IMR-90 (cell line): ENCODE data around the gene ZNF630. TPM values are rescaled to one million over a fixed set of nuclear protein-coding genes. Genes with fewer than 3 reads are reported as not detected.

Source experiments
- ATAC-seq: fragments of 200-7000 bp; cut with Tn5 transposase; 2 replicates; pipeline ENCODE4 v1.9.1; 2020; ENCODE audit warnings: low read depth, mild to moderate bottlenecking, moderate library complexity
- BruUV-seq: library from RNA; stranded (reverse); fragments of 400-500 nt; replicated peaks from 2 replicates; lab custom pipeline; 2021; lab: Mats Ljungman, UMichigan
- CTCF ChIA-PET: fragments of 300-600 bp; formaldehyde crosslinking; extraction: SDS; loops from one replicate; lab custom pipeline; 2021; ENCODE audit warnings: antibody characterized with exemption; lab: Yijun Ruan, JAX
- POLR2A ChIA-PET: fragments of 300-600 bp; sonication (Branson Sonifier 250); formaldehyde crosslinking; loops from one replicate; lab custom pipeline; 2022; ENCODE audit warnings: antibody characterized with exemption; ENCODE audit not compliant: unreplicated experiment; lab: Charles Lee
- DNase-seq: peaks from one replicate; pipeline ENCODE4 v3.0.0; 2013
- H2AFZ ChIP-seq: replicated peaks from 2 replicates; pipeline ENCODE3; 2013; ENCODE audit warnings: low read length, mild to moderate bottlenecking; ENCODE audit not compliant: poor library complexity
- H2AK5ac ChIP-seq: 2 replicates; pipeline ENCODE4 v1.6.1; 2013; ENCODE audit warnings: low read depth, low read length, inconsistent platforms
- H2AK9ac ChIP-seq: replicated peaks from 2 replicates; pipeline ENCODE3; 2013; ENCODE audit warnings: mild to moderate bottlenecking, low read depth, low read length, moderate library complexity; ENCODE audit not compliant: poor library complexity
- H2BK120ac ChIP-seq: 2 replicates; pipeline ENCODE4 v1.6.1; 2013; ENCODE audit warnings: low read depth, low read length, inconsistent platforms
- H2BK15ac ChIP-seq: 3 replicates; pipeline ENCODE4 v1.6.1; 2013; ENCODE audit warnings: low read depth, low read length, inconsistent platforms
- H2BK20ac ChIP-seq: 2 replicates; pipeline ENCODE4 v1.6.1; 2013; ENCODE audit warnings: low read depth, mild to moderate bottlenecking, inconsistent platforms, low read length, moderate library complexity
- H2BK5ac ChIP-seq: 2 replicates; pipeline ENCODE4 v1.6.1; 2013; ENCODE audit warnings: mild to moderate bottlenecking, low read depth, low read length, inconsistent platforms; ENCODE audit not compliant: poor library complexity, severe bottlenecking
- H3K14ac ChIP-seq: replicated peaks from 2 replicates; pipeline ENCODE4 v1.6.1; 2013; ENCODE audit warnings: low read depth, low read length, inconsistent platforms
- H3K18ac ChIP-seq: 2 replicates; pipeline ENCODE4 v1.6.1; 2013; ENCODE audit warnings: low read depth, low read length, control low read depth
- H3K23ac ChIP-seq: 2 replicates; pipeline ENCODE4 v1.6.1; 2013; ENCODE audit warnings: low read depth, low read length, inconsistent platforms
- H3K27ac ChIP-seq: 2 replicates; pipeline ENCODE4 v1.5.1; 2013; ENCODE audit warnings: mild to moderate bottlenecking, control low read depth, low read length; ENCODE audit not compliant: insufficient read depth
- H3K27me3 ChIP-seq: 2 replicates; pipeline ENCODE4 v1.6.1; 2013; ENCODE audit warnings: low read length; ENCODE audit not compliant: control insufficient read depth, insufficient read depth
- H3K36me3 ChIP-seq: 2 replicates; pipeline ENCODE4 v1.6.1; 2013; ENCODE audit warnings: low read length, mixed read lengths; ENCODE audit not compliant: control insufficient read depth, insufficient read depth
- H3K4ac ChIP-seq: 2 replicates; pipeline ENCODE4 v1.6.1; 2013; ENCODE audit warnings: low read depth, low read length, inconsistent platforms
- H3K4me1 ChIP-seq: 2 replicates; pipeline ENCODE4 v1.6.1; 2013; ENCODE audit warnings: low read length, mixed read lengths; ENCODE audit not compliant: control insufficient read depth, insufficient read depth
- H3K4me2 ChIP-seq: 2 replicates; pipeline ENCODE4 v1.6.1; 2013; ENCODE audit warnings: low read depth, mild to moderate bottlenecking, control low read depth, low read length, moderate library complexity
- H3K4me3 ChIP-seq: 2 replicates; pipeline ENCODE4 v1.5.1; 2013; ENCODE audit warnings: low read depth, mild to moderate bottlenecking, control low read depth, low read length, moderate library complexity; ENCODE audit not compliant: insufficient read depth
- H3K56ac ChIP-seq: 2 replicates; pipeline ENCODE4 v1.6.1; 2013; ENCODE audit warnings: low read length, inconsistent platforms; ENCODE audit not compliant: insufficient read depth; ENCODE audit errors: extremely low read depth
- H3K79me1 ChIP-seq, 2 experiments: 2 replicates each; pipeline ENCODE4 v1.6.1; 2013; ENCODE audit warnings: low read length in 2 of 2, inconsistent platforms in 1 of 2, low read depth in 1 of 2
- H3K9ac ChIP-seq: 2 replicates; pipeline ENCODE4 v1.6.1; 2013; ENCODE audit warnings: low read depth, low read length, control low read depth
- H3K9me1 ChIP-seq: 2 replicates; pipeline ENCODE4 v1.6.1; 2013; ENCODE audit warnings: low read length, inconsistent platforms; ENCODE audit not compliant: insufficient read depth
- H3K9me3 ChIP-seq: 2 replicates; pipeline ENCODE4 v1.6.1; 2013; ENCODE audit warnings: low read length; ENCODE audit not compliant: control insufficient read depth, insufficient read depth
- H4K20me1 ChIP-seq: 2 replicates; pipeline ENCODE4 v1.6.1; 2013; ENCODE audit warnings: low read length, inconsistent platforms; ENCODE audit not compliant: insufficient read depth
- H4K5ac ChIP-seq: 2 replicates; pipeline ENCODE4 v1.6.1; 2013; ENCODE audit warnings: mild to moderate bottlenecking, low read depth, low read length, control low read depth
- H4K8ac ChIP-seq, 2 experiments: 2 replicates each; pipeline ENCODE4 v1.6.1; 2013; ENCODE audit warnings: low read depth in 2 of 2, low read length in 2 of 2, control low read depth in 1 of 2, inconsistent platforms in 1 of 2
- H4K91ac ChIP-seq: 2 replicates; pipeline ENCODE4 v1.6.1; 2013; ENCODE audit warnings: low read depth, low read length, inconsistent platforms; ENCODE audit not compliant: insufficient read depth
- BHLHE40 ChIP-seq: fragments of 150-350 bp; IDR thresholded peaks from 2 replicates; pipeline ENCODE4 v1.6.1; 2016; ENCODE audit warnings: mild to moderate bottlenecking, low read depth, low read length
- ELK1 ChIP-seq: fragments of 150-350 bp; IDR thresholded peaks from 2 replicates; pipeline ENCODE4 v1.6.1; 2016; ENCODE audit warnings: low read depth, mild to moderate bottlenecking, low read length, moderate library complexity, borderline replicate concordance
- MAZ ChIP-seq: IDR thresholded peaks from 2 replicates; pipeline ENCODE4 v1.6.1; 2012; ENCODE audit warnings: low read depth, mild to moderate bottlenecking, low read length, improper control_type of control experiment, moderate library complexity, borderline replicate concordance
- MXI1 ChIP-seq: IDR thresholded peaks from 2 replicates; pipeline ENCODE4 v1.6.1; 2012; ENCODE audit warnings: low read depth, mild to moderate bottlenecking, low read length, moderate library complexity, borderline replicate concordance
- RCOR1 ChIP-seq: IDR thresholded peaks from 2 replicates; pipeline ENCODE4 v1.6.1; 2012; ENCODE audit warnings: mild to moderate bottlenecking, low read length, improper control_type of control experiment; ENCODE audit not compliant: insufficient replicate concordance
- SMC3 ChIP-seq: fragments of 150-350 bp; IDR thresholded peaks from 2 replicates; pipeline ENCODE4 v1.6.1; 2016; ENCODE audit warnings: low read depth, mild to moderate bottlenecking, antibody characterized with exemption, low read length, moderate library complexity
- USF2 ChIP-seq: fragments of 150-350 bp; IDR thresholded peaks from 2 replicates; pipeline ENCODE4 v1.6.1; 2017; ENCODE audit warnings: mild to moderate bottlenecking, antibody characterized with exemption, low read length, low read depth
- WGBS, 2 experiments: methylation state at CpG; one replicate each; pipeline versions ENCODE4 v1.1.5 to v1.1.7; 2013; ENCODE audit warnings: missing lambda C conversion rate in 2 of 2; ENCODE audit not compliant: insufficient read length in 1 of 2; ENCODE audit errors: extremely low coverage in 2 of 2; 5-methylcytosine and 5-hydroxymethylcytosine counted together
- dilution Hi-C: fragments of 300-500 bp; cut with HindIII; formaldehyde crosslinking; loops from one replicate; pipeline ENCODE4 v1.14.3; 2018; ENCODE audit warnings: low sequenced_read_pairs; ENCODE audit not compliant: unreplicated experiment
- in situ Hi-C: fragments of 300-500 bp; cut with MboI; formaldehyde crosslinking; loops from 3 replicates; pipeline ENCODE4 v1.14.3; 2019; ENCODE audit warnings: low sequenced_read_pairs, inconsistent platforms, mixed read lengths
- intact Hi-C: fragments of 100-400 bp; cut with micrococcal nuclease; formaldehyde crosslinking; loops from 2 replicates; pipeline ENCODE4 v1.10.0; 2022
- polyA plus RNA-seq, 3 experiments: library from polyadenylated mRNA; depleted of rRNA; stranded (reverse); fragments of >200 nt; gene quantifications; 2 replicates each; pipeline ENCODE4 v1.2.3, GENCODE V29; 2012; ENCODE audit warnings: low replicate concordance in 1 of 3
- total RNA-seq: library from RNA; depleted of rRNA; stranded (reverse); fragments of >200 nt; gene quantifications from 2 replicates; pipeline ENCODE4 v1.2.3, GENCODE V29; 2012

The ZNF630 gene
- total and polyA plus RNA-seq, 2 of the 4 experiments (the other 2 are of a cell fraction), result 0.24 to 0.54 TPM

GRCh38 chrX:48064261-48064660 is 7.2 kb downstream of the ZNF630 start:
- ChIA-PET POLR2A (no interaction called here), CTCF (no interaction called here)
- Histone ChIP-seq H3K23ac (no peak overlapping the region), H3K18ac (no peak overlapping the region), H4K8ac (no peak overlapping the region), H3K4me2 (no peak overlapping the region), H4K91ac (no peak overlapping the region), H2BK5ac (no peak overlapping the region), H3K56ac (no peak overlapping the region), H4K20me1 (no peaks in the 10 kb centered on the region), H3K27me3 (no peaks in the 10 kb centered on the region), H2BK120ac (no peak overlapping the region), H3K79me1 (no peaks in the 10 kb centered on the region), H3K9ac (no peak overlapping the region), H2BK20ac (no peak overlapping the region), H4K5ac (no peak overlapping the region), H2BK15ac (no peak overlapping the region), H3K36me3 (peaks cover 2% of the 10 kb centered on the region), H2AFZ (no peak overlapping the region), H2AK5ac (no peak overlapping the region), H3K9me1 (no peaks in the 10 kb centered on the region), H3K4me3 (no peak overlapping the region), H2AK9ac (no peak overlapping the region), H3K4me1 (no peaks in the 10 kb centered on the region), H3K4ac (no peak overlapping the region), H3K27ac (no peak overlapping the region), H3K9me3 (peaks cover 8% of the 10 kb centered on the region), H3K14ac (no peak overlapping the region)
- no TSS peak for BruUV-seq
- TF ChIP-seq SMC3, result no peak
- TF ChIP-seq ELK1, result no peak
- no peak for TF ChIP-seq MAZ
- TF ChIP-seq RCOR1, result no peak
- no peak for TF ChIP-seq BHLHE40
- no peak for TF ChIP-seq USF2
- no peak for TF ChIP-seq MXI1
- intact Hi-C loops, result no loop called here
- dilution Hi-C loops, result no loop called here
- no CpG with 5 or more reads among the region's 4 CpGs for WGBS, 2 experiments
- DNase-seq (no peak), ATAC-seq (no peak)
- in situ Hi-C loops, result no loop called here
